ENCODE data around the gene NMNAT3. TPM values are rescaled to one million over a fixed set of nuclear protein-coding genes. Genes with fewer than 3 reads are reported as not detected.

Gene NMNAT3
- total RNA-seq, 2 donors from 2014 or later, result 1.2 to 1.6 TPM

DNA sequence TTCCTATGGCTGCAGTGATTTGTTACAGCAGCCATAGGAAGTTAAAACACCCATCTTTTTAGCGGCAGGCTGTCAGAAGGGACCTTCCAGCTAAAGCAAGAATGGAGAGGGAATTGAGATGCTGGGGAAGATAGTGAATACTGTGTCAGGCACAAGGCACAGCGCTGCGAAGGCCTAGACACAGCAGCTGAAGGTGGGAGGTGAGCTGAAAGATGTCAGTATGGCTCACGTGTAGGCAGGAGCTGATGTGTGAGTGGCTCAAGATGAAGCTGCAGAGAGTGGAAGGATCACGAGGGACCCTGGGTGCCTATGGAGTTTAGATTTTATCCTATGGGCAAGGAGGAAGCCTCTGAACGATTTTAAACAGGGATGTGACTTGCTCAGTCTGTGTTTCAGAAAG is 44.3 kb downstream of the NMNAT3 start:
- WGBS, 2 experiments (ENCODE audit: insufficient coverage in 1 of 2, insufficient read length in 1 of 2), result 89 to 96% methylated on average over 5 to 6 of the region's 6 CpGs
- Histone ChIP-seq H3K27ac (ENCODE audit: low read depth, low read length) (no peak overlapping the region), H3K36me3 (ENCODE audit: control insufficient read depth, insufficient read depth, low read length) (no peaks in the 10 kb centered on the region), H3K9ac (ENCODE audit: extremely low read depth, low read length, poor library complexity, severe bottlenecking) (no peak overlapping the region), H3K4me3 (ENCODE audit: low read length) (no peak overlapping the region), H3K27me3 (ENCODE audit: control insufficient read depth, insufficient read depth, low read length, poor library complexity, severe bottlenecking) (no peaks in the 10 kb centered on the region), H3K9me3 (ENCODE audit: control insufficient read depth, low read length) (no peaks in the 10 kb centered on the region), H3K4me1 (ENCODE audit: control insufficient read depth, insufficient read depth, low read length) (peaks cover 2% of the 10 kb centered on the region)
- no peak overlapping the region for H3K27ac Mint-ChIP-seq
- no peak overlapping the region for H3K4me3 Mint-ChIP-seq
- H3K36me3 Mint-ChIP-seq (ENCODE audit: low read depth), result no peaks in the 10 kb centered on the region
- H3K4me1 Mint-ChIP-seq, result peaks cover 7% of the 10 kb centered on the region
- no peak for DNase-seq
- no peaks in the 10 kb centered on the region for H3K9me3 Mint-ChIP-seq
- TF ChIP-seq, protein P1, sequence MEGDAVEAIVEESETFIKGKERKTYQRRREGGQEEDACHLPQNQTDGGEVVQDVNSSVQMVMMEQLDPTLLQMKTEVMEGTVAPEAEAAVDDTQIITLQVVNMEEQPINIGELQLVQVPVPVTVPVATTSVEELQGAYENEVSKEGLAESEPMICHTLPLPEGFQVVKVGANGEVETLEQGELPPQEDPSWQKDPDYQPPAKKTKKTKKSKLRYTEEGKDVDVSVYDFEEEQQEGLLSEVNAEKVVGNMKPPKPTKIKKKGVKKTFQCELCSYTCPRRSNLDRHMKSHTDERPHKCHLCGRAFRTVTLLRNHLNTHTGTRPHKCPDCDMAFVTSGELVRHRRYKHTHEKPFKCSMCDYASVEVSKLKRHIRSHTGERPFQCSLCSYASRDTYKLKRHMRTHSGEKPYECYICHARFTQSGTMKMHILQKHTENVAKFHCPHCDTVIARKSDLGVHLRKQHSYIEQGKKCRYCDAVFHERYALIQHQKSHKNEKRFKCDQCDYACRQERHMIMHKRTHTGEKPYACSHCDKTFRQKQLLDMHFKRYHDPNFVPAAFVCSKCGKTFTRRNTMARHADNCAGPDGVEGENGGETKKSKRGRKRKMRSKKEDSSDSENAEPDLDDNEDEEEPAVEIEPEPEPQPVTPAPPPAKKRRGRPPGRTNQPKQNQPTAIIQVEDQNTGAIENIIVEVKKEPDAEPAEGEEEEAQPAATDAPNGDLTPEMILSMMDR (conservative IDR thresholded peaks at IDR 0.05), result no peak
- peaks cover 1% of the 10 kb centered on the region for H3K27me3 Mint-ChIP-seq (ENCODE audit: insufficient read depth)

- Mint-ChIP-seq H3K27ac (no peak overlapping the region), H3K4me3 (no peak overlapping the region), H3K36me3 (ENCODE audit: low read depth) (no peaks in the 10 kb centered on the region), H3K27me3 (ENCODE audit: insufficient read depth) (no peaks in the 10 kb centered on the region), H3K9me3 (no peaks in the 10 kb centered on the region), H3K4me1 (peaks cover 10% of the 10 kb centered on the region)
- no peak overlapping the region for H3K9ac ChIP-seq (ENCODE audit: extremely low read depth, low read length, poor library complexity, severe bottlenecking)
- H3K9me3 ChIP-seq (ENCODE audit: control insufficient read depth, low read length), result no peaks in the 10 kb centered on the region
- no peak overlapping the region for H3K27ac ChIP-seq (ENCODE audit: low read depth, low read length)
- TF ChIP-seq, protein P1 (conservative IDR thresholded peaks at IDR 0.05), result no peak
- no peaks in the 10 kb centered on the region for H3K36me3 ChIP-seq (ENCODE audit: control insufficient read depth, insufficient read depth, low read length)
- peak; percentile 67 for DNase-seq
- WGBS, 2 experiments (ENCODE audit: insufficient coverage in 1 of 2, insufficient read length in 1 of 2), result 55 to 68% methylated on average over 2 to 4 of the region's 4 CpGs
- H3K4me3 ChIP-seq (ENCODE audit: low read length), result no peak overlapping the region
- H3K4me1 ChIP-seq (ENCODE audit: control insufficient read depth, insufficient read depth, low read length), result peaks cover 4% of the 10 kb centered on the region
- no peaks in the 10 kb centered on the region for H3K27me3 ChIP-seq (ENCODE audit: control insufficient read depth, insufficient read depth, low read length, poor library complexity, severe bottlenecking)
These were observed 47.2 kb downstream of the NMNAT3 start for GRCh38 chr3:139630542-139630941.

- Mint-ChIP-seq H3K4me1 (peaks cover 10% of the 10 kb centered on the region), H3K9me3 (no peaks in the 10 kb centered on the region), H3K4me3 (no peak overlapping the region), H3K36me3 (ENCODE audit: low read depth) (no peaks in the 10 kb centered on the region), H3K27me3 (ENCODE audit: insufficient read depth) (no peaks in the 10 kb centered on the region), H3K27ac (no peak overlapping the region)
- Histone ChIP-seq H3K27ac (ENCODE audit: low read depth, low read length) (no peak overlapping the region), H3K4me3 (ENCODE audit: low read length) (no peak overlapping the region), H3K36me3 (ENCODE audit: control insufficient read depth, insufficient read depth, low read length) (no peaks in the 10 kb centered on the region), H3K9ac (ENCODE audit: extremely low read depth, low read length, poor library complexity, severe bottlenecking) (no peak overlapping the region), H3K9me3 (ENCODE audit: control insufficient read depth, low read length) (no peaks in the 10 kb centered on the region), H3K4me1 (ENCODE audit: control insufficient read depth, insufficient read depth, low read length) (peaks cover 4% of the 10 kb centered on the region), H3K27me3 (ENCODE audit: control insufficient read depth, insufficient read depth, low read length, poor library complexity, severe bottlenecking) (no peaks in the 10 kb centered on the region)
- 58% methylated on average over 1 of the region's 3 CpGs; no CpG with 5 or more reads in 1 of the 2 experiments for WGBS, 2 experiments (ENCODE audit: insufficient coverage in 1 of 2, insufficient read length in 1 of 2)
- TF ChIP-seq, protein P1 (conservative IDR thresholded peaks at IDR 0.05), result peak; percentile 79
- peak; percentile 79 for DNase-seq
These were observed 48.7 kb downstream of the NMNAT3 start for GRCh38 chr3:139629033-139629432.
